Endothelial cell of umbilical vein (primary cell): ENCODE results near the gene CD8B2. TPM values are rescaled to one million over a fixed set of nuclear protein-coding genes. Genes with fewer than 3 reads are reported as not detected.

Experiments
- BruUV-seq: library from RNA; stranded (reverse); fragments of 400-500 nt; replicated peaks from 2 replicates; lab custom pipeline; 2021; lab: Mats Ljungman, UMichigan
- CTCF ChIA-PET: fragments of 300-600, 350-600 bp; sonication (Branson Sonifier 250); formaldehyde crosslinking; loops from one replicate; lab custom pipeline; 2021; ENCODE audit warnings: antibody characterized with exemption, inconsistent platforms; lab: Charles Lee
- POLR2A ChIA-PET: fragments of 300-600, 350-600 bp; sonication (Branson Sonifier 250); formaldehyde crosslinking; loops from one replicate; lab custom pipeline; 2021; ENCODE audit warnings: antibody characterized with exemption, inconsistent platforms; lab: Charles Lee
- DNase-seq: peaks from one replicate; pipeline ENCODE4 v3.0.0-alpha.2; 2011; ENCODE audit warnings: low read depth, low spot score
- FAIRE-seq: peaks from 2 replicates; lab custom pipeline; 2011; peaks lifted over from hg19 to GRCh38; lab: Jason Lieb, UNC
- H2AFZ ChIP-seq: 2 replicates; pipeline ENCODE4 v1.6.0; 2012; ENCODE audit warnings: low read depth, low read length, control low read depth, inconsistent platforms
- H3K27ac ChIP-seq: 2 replicates; pipeline ENCODE4 v1.5.1; 2011; ENCODE audit warnings: low read depth, mild to moderate bottlenecking, control low read depth, low read length, moderate library complexity; ENCODE audit not compliant: insufficient read depth
- H3K27me3 ChIP-seq, 2 experiments: 2 replicates each; pipeline versions ENCODE4 v1.6.0 to v1.6.1; 2011; ENCODE audit warnings: low read length in 2 of 2, mixed read lengths in 1 of 2; ENCODE audit not compliant: control insufficient read depth in 2 of 2, insufficient read depth in 2 of 2
- H3K36me3 ChIP-seq, 2 experiments: 2 replicates in 1 of 2; 3 replicates in 1 of 2; pipeline ENCODE4 v1.5.1; 2011; ENCODE audit warnings: low read length in 2 of 2, mild to moderate bottlenecking in 1 of 2, moderate library complexity in 1 of 2; ENCODE audit not compliant: control insufficient read depth in 2 of 2, insufficient read depth in 2 of 2; ENCODE audit errors: extremely low read depth in 1 of 2
- H3K4me1 ChIP-seq: 3 replicates; pipeline ENCODE4 v1.5.1; 2011; ENCODE audit warnings: mild to moderate bottlenecking, low read length; ENCODE audit not compliant: control insufficient read depth, insufficient read depth; ENCODE audit errors: extremely low read depth
- H3K4me2 ChIP-seq: 2 replicates; pipeline ENCODE4 v1.6.1; 2011; ENCODE audit warnings: low read length, control low read depth, mixed read lengths; ENCODE audit not compliant: insufficient read depth
- H3K4me3 ChIP-seq, 3 experiments: fragments of 200-600 bp in 1 of 3; sonication (generic), shearing (Covaris generic) in 1 of 3; replicated peaks in 1 of 3; 2 replicates each; pipeline ENCODE4 v1.5.1; 2011 to 2016; ENCODE audit warnings: control low read depth in 3 of 3, low read length in 3 of 3, mild to moderate bottlenecking in 2 of 3, inconsistent platforms in 1 of 3, low read depth in 1 of 3, moderate library complexity in 1 of 3; ENCODE audit not compliant: insufficient read depth in 1 of 3
- H3K79me2 ChIP-seq: 2 replicates; pipeline ENCODE4 v1.6.0; 2012; ENCODE audit warnings: low read length, inconsistent platforms; ENCODE audit not compliant: control insufficient read depth, insufficient read depth
- H3K9ac ChIP-seq: replicated peaks from 2 replicates; pipeline ENCODE3; 2011; ENCODE audit warnings: low read length, control low read depth; ENCODE audit not compliant: insufficient read depth; ENCODE audit errors: extremely low read depth
- H3K9me1 ChIP-seq: replicated peaks from 3 replicates; pipeline ENCODE4 v1.6.0; 2011; ENCODE audit warnings: mild to moderate bottlenecking, low read length; ENCODE audit not compliant: control insufficient read depth, insufficient read depth; ENCODE audit errors: extremely low read depth
- H3K9me3 ChIP-seq: replicated peaks from 2 replicates; pipeline ENCODE4 v1.5.1; 2012; ENCODE audit warnings: low read length, inconsistent platforms; ENCODE audit not compliant: control insufficient read depth, insufficient read depth
- H4K20me1 ChIP-seq: replicated peaks from 2 replicates; pipeline ENCODE3; 2011; ENCODE audit warnings: mild to moderate bottlenecking, low read length; ENCODE audit not compliant: control insufficient read depth, insufficient read depth; ENCODE audit errors: extremely low read depth
- CTCF ChIP-seq, 2 donors: IDR thresholded peaks; 1 replicate in 1 of 2; 2 replicates in 1 of 2; pipeline ENCODE4 v1.5.1; 2011; ENCODE audit warnings: low read length in 2 of 2, mild to moderate bottlenecking in 2 of 2, moderate library complexity in 2 of 2, control low read depth in 1 of 2, inconsistent platforms in 1 of 2, low read depth in 1 of 2; ENCODE audit not compliant: insufficient read depth in 1 of 2; ENCODE audit errors: extremely low read depth in 1 of 2
- EZH2 ChIP-seq: IDR thresholded peaks from 2 replicates; pipeline ENCODE4 v1.6.1; 2012; ENCODE audit warnings: borderline replicate concordance, low read depth, mild to moderate bottlenecking, moderate library complexity, low read length, inconsistent platforms; ENCODE audit not compliant: severe bottlenecking
- FOS ChIP-seq: IDR thresholded peaks from 2 replicates; pipeline ENCODE4 v1.6.1; 2011; ENCODE audit warnings: mild to moderate bottlenecking, low read length, moderate library complexity, borderline replicate concordance; ENCODE audit not compliant: insufficient read depth
- GATA2 ChIP-seq: IDR thresholded peaks from 2 replicates; pipeline ENCODE4 v1.7.0; 2011; ENCODE audit warnings: low read depth, mild to moderate bottlenecking, moderate library complexity, mixed read lengths, low read length; ENCODE audit not compliant: insufficient read length, insufficient read depth
- JUN ChIP-seq: IDR thresholded peaks from 2 replicates; pipeline ENCODE4 v1.6.1; 2011; ENCODE audit warnings: borderline replicate concordance, low read depth; ENCODE audit not compliant: insufficient read length, insufficient read depth
- POLR2A ChIP-seq: IDR thresholded peaks from 2 replicates; pipeline ENCODE4 v1.6.1; 2012; ENCODE audit warnings: low read depth, mild to moderate bottlenecking, control low read depth, low read length
- POLR2AphosphoS5 ChIP-seq: IDR thresholded peaks from 2 replicates; pipeline ENCODE4 v1.6.1; 2012; ENCODE audit warnings: low read depth, mild to moderate bottlenecking, control low read depth, low read length, moderate library complexity; ENCODE audit not compliant: insufficient read depth
- dilution Hi-C: fragments of 300-500 bp; cut with MboI; formaldehyde crosslinking; loops from one replicate; pipeline ENCODE4 v1.15.0; 2019; ENCODE audit warnings: low sequenced_read_pairs; ENCODE audit not compliant: extremely low pct_ligation_motif_present
- intact Hi-C: fragments of 100-400 bp; cut with micrococcal nuclease; formaldehyde crosslinking; loops from one replicate; pipeline ENCODE4 v1.10.0; 2022
- polyA plus RNA-seq, 4 experiments: library from polyadenylated mRNA; depleted of rRNA in 3 of 4; stranded (reverse) in 3 of 4; unstranded in 1 of 4; fragments of >200 nt; gene quantifications; 2 replicates each; pipeline versions ENCODE4 v1.2.1 to v1.2.3, GENCODE V29; 2011 to 2012; ENCODE audit warnings: missing spikeins in 1 of 4
- total RNA-seq: library from RNA; stranded (reverse); gene quantifications from 2 replicates; pipeline ENCODE4 v1.2.3, GENCODE V29; 2021
- TF ChIP-seq, protein P1 (sequence below): IDR thresholded peaks from 2 replicates; pipeline ENCODE4 v1.6.1; 2011; ENCODE audit not compliant: insufficient read depth, insufficient read length

The CD8B2 gene
- total and polyA plus RNA-seq, 2 donors (not counting 3 experiments of a cell fraction or from before 2014, with no cell fraction given): not detected

GRCh38 chr2:106519767-106520166, 32.6 kb downstream of the CD8B2 start:
- TF ChIP-seq GATA2 (no peak), EZH2 (no peak), JUN (no peak), POLR2AphosphoS5 (no peak), POLR2A (no peak), FOS (no peak), CTCF (IDR thresholded peaks at IDR 0.05; ENCODE audit: extremely low read depth in 1 of 2, insufficient read depth in 1 of 2, low read depth in 1 of 2, low read length in 2 of 2) (no peak)
- TF ChIP-seq, protein P1, sequence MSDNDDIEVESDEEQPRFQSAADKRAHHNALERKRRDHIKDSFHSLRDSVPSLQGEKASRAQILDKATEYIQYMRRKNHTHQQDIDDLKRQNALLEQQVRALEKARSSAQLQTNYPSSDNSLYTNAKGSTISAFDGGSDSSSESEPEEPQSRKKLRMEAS: no peak
- intact Hi-C loops (no loop called here), dilution Hi-C loops (no loop called here)
- Histone ChIP-seq H3K79me2 (no peaks in the 10 kb centered on the region), H3K4me1 (no peaks in the 10 kb centered on the region), H3K9me3 (no peaks in the 10 kb centered on the region), H3K27ac (no peak overlapping the region), H3K36me3 (no peaks in the 10 kb centered on the region), H4K20me1 (no peaks in the 10 kb centered on the region), H3K4me3 (no peak overlapping the region), H3K27me3 (no peaks in the 10 kb centered on the region), H3K4me2 (no peak overlapping the region), H3K9ac (no peak overlapping the region), H2AFZ (no peak overlapping the region), H3K9me1 (no peaks in the 10 kb centered on the region)
- no TSS peak for BruUV-seq
- DNase-seq (no peak), FAIRE-seq (no peak)
- POLR2A ChIA-PET: no interaction called here
- CTCF ChIA-PET: no interaction called here
